Motor neuron (in vitro differentiated cells): ENCODE measurements around the gene SLC43A3. TPM values are rescaled to one million over a fixed set of nuclear protein-coding genes. Genes with fewer than 3 reads are reported as not detected.
A peak's percentile ranks its signal among the peaks of the same experiment; 100 is the strongest.

Experiments used
- ATAC-seq, 8 experiments: fragments of 200-7000 bp; cut with Tn5 transposase; replicated peaks in 6 of 8; 2 replicates each; pipeline ENCODE4 v1.8.0; 2021; ENCODE audit warnings: mild to moderate bottlenecking in 8 of 8, moderate library complexity in 8 of 8
- H3K27ac ChIP-seq, 2 donors: fragments of 250-450 bp; sonication (Bioruptor Pico); 2 replicates each; pipeline ENCODE4 v1.9.0; 2021; ENCODE audit warnings: antibody characterized with exemption in 2 of 2, mild to moderate bottlenecking in 2 of 2, moderate library complexity in 1 of 2
- H3K4me1 ChIP-seq, 2 donors: fragments of 250-450 bp; sonication (Bioruptor Pico); replicated peaks in 1 of 2; 2 replicates each; pipeline ENCODE4 v1.6.1; 2021; ENCODE audit warnings: antibody characterized with exemption in 2 of 2, mild to moderate bottlenecking in 2 of 2, moderate library complexity in 1 of 2
- H3K4me3 ChIP-seq, 5 donors: fragments of 250-450 bp; sonication (Bioruptor Pico); 2 replicates each; pipeline ENCODE4 v1.9.0; 2021; ENCODE audit warnings: antibody characterized with exemption in 5 of 5, mild to moderate bottlenecking in 5 of 5, moderate library complexity in 4 of 5
- WGBS, 10 experiments: fragments of 450-650 bp; shearing (Covaris generic); methylation state at CpG; one replicate each; pipeline ENCODE4 v1.0.0; 2022; 5-methylcytosine and 5-hydroxymethylcytosine counted together
- in situ Hi-C, 9 experiments: fragments of 400-800 bp; cut with MboI; loops; one replicate each; pipeline ENCODE4 v1.15.0; 2021; ENCODE audit warnings: low sequenced_read_pairs in 9 of 9, low pct_unique_long_range_greater_than_20kb in 2 of 9; ENCODE audit not compliant: unreplicated experiment in 9 of 9
- total RNA-seq, 8 experiments: library from RNA; unstranded; fragments of 300-600 nt; gene quantifications; 2 replicates each; pipeline versions ENCODE4 v1.2.3 to v1.2.4, GENCODE V29; 2022

Gene SLC43A3
- 10 to 100 TPM in 2 of 8 experiments, 1 to 10 TPM in 4, under 1 TPM in 2; 0.43 to 25.8 (median 3.0) TPM for total RNA-seq

DNA sequence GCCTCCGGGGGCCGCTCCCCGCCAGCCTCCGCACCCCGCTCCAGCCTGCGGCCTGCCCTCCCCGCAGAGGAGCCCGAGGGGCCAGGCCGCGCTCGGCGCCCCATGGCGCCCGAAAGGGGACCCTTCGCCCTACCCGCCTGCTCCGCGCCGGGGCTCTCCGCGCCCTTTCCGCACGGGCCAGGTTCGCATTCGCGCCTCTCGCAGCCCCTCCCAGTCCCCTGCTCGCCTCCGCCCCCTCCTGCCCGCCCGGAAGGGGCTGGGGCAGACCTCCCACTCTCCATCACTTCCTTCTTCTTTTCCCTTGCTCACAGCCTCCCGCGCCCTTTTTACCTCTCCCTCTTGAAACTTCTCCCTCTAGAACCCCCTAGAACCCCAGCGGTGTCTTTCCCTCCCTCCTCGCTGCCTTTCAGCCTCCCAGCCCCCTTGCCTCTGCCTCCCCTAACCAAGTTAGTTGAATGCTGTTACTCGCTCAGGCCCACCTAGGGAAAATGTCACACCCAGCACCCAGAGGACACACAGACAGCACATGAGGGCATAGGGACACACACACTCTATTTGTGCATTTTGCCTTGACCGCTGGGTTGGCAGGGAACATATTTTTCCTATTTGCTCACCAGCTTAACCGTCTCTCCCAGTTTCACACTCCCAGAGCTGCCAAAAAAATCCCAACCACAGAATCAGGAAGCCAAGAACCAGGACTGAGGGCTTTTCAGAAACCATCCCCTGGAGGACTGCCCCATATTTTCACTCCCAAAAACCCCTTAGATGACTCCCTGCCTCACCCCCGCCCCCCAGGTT, at the start of gene SLC43A3:
TSS of gene SLC43A3 (minus strand) at position 193 of the 798 bp plus-strand sequence. CDS start 949 bp downstream, outside the sequence.
- no peak within 1 kb of the TSS for H3K27ac ChIP-seq
- in situ Hi-C loops = no loop called here
- peak within 1 kb of the TSS in 3 of 5 donors; percentile 18 to 21 (median 20) for H3K4me3 ChIP-seq

DNA sequence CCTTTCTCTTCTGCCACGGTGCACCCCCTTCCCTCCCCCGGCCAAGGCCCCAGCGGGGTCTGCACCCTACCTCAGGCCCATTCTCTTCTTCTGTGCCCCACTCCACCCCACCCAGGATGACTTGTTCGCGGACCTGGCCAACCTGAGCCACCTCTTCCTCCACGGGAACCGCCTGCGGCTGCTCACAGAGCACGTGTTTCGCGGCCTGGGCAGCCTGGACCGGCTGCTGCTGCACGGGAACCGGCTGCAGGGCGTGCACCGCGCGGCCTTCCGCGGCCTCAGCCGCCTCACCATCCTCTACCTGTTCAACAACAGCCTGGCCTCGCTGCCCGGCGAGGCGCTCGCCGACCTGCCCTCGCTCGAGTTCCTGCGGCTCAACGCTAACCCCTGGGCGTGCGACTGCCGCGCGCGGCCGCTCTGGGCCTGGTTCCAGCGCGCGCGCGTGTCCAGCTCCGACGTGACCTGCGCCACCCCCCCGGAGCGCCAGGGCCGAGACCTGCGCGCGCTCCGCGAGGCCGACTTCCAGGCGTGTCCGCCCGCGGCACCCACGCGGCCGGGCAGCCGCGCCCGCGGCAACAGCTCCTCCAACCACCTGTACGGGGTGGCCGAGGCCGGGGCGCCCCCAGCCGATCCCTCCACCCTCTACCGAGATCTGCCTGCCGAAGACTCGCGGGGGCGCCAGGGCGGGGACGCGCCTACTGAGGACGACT, 49.3 kb upstream of the SLC43A3 start:
- in situ Hi-C loops = loop anchor here in 2 of 9 experiments (25.0 kb wide), 2 partner anchors 114 to 161 kb away; partner anchors contain the start of gene YPEL4 (in 1 of the 2)
- peak in 1 of 8 experiments; percentile 15 for ATAC-seq
- Histone ChIP-seq H3K4me3 (no peak overlapping the region), H3K4me1 (peaks cover 22 to 30% of the 10 kb centered on the region in 2 donors), H3K27ac (no peak overlapping the region)
- WGBS, 10 experiments = 90% methylated on average over 2 of the region's 80 CpGs; no CpG with 5 or more reads in 9 of the 10 experiments

More for the DNA sequence above, at the start of gene SLC43A3:
- ATAC-seq = peak; percentile 5 to 72 (median 52)
- 40 to 100% (median 67%) methylated on average over 1 to 4 of the region's 39 CpGs; no CpG with 5 or more reads in 7 of the 10 experiments for WGBS, 10 experiments
- H3K4me1 ChIP-seq = peaks cover 3 to 14% of the 10 kb centered on the region in 2 donors

GRCh38 chr11:57475671-57476046, 48.7 kb upstream of the SLC43A3 start:
- in situ Hi-C loops = loop anchor here in 2 of 9 experiments (25.0 kb wide), 2 partner anchors 113 to 162 kb away; partner anchors contain the start of gene YPEL4 (in 1 of the 2)
- H3K27ac ChIP-seq = no peak overlapping the region
- H3K4me1 ChIP-seq = peaks cover 22 to 30% of the 10 kb centered on the region in 2 donors
- no peak overlapping the region for H3K4me3 ChIP-seq
- 82 to 100% (median 91%) methylated on average over 1 of the region's 5 CpGs; no CpG with 5 or more reads in 6 of the 10 experiments for WGBS, 10 experiments
- no peak for ATAC-seq

GRCh38 chr11:57475191-57475590, 48.3 kb upstream of the SLC43A3 start:
- Histone ChIP-seq H3K4me3 (no peak overlapping the region), H3K27ac (no peak overlapping the region), H3K4me1 (peaks cover 22 to 26% of the 10 kb centered on the region in 2 donors)
- no peak for ATAC-seq
- in situ Hi-C loops = loop anchor here in 2 of 9 experiments (25.0 kb wide), 2 partner anchors 113 to 162 kb away; partner anchors contain the start of gene YPEL4 (in 1 of the 2)
- 0 to 100% (median 71%) methylated on average over 1 of the region's 1 CpG; no CpG with 5 or more reads in 2 of the 10 experiments for WGBS, 10 experiments

- no peak overlapping the region for H3K27ac ChIP-seq
- H3K4me3 ChIP-seq = no peak overlapping the region
- whole genome bisulfite sequencing, 10 experiments = 100% methylated on average over 3 of the region's 5 CpGs; no CpG with 5 or more reads in 9 of the 10 experiments
- in situ Hi-C loops = loop anchor here in 3 of 9 experiments (25.0 kb wide), 3 partner anchors 112 to 163 kb away; partner anchors contain the start of genes P2RX3 (in 1 of the 3), SSRP1 (in 1 of the 3) and YPEL4 (in 1 of the 3)
- H3K4me1 ChIP-seq = peaks cover 19 to 22% of the 10 kb centered on the region in 2 donors
- ATAC-seq = no peak
These were observed 47.8 kb upstream of the SLC43A3 start for GRCh38 chr11:57474803-57475115.

DNA sequence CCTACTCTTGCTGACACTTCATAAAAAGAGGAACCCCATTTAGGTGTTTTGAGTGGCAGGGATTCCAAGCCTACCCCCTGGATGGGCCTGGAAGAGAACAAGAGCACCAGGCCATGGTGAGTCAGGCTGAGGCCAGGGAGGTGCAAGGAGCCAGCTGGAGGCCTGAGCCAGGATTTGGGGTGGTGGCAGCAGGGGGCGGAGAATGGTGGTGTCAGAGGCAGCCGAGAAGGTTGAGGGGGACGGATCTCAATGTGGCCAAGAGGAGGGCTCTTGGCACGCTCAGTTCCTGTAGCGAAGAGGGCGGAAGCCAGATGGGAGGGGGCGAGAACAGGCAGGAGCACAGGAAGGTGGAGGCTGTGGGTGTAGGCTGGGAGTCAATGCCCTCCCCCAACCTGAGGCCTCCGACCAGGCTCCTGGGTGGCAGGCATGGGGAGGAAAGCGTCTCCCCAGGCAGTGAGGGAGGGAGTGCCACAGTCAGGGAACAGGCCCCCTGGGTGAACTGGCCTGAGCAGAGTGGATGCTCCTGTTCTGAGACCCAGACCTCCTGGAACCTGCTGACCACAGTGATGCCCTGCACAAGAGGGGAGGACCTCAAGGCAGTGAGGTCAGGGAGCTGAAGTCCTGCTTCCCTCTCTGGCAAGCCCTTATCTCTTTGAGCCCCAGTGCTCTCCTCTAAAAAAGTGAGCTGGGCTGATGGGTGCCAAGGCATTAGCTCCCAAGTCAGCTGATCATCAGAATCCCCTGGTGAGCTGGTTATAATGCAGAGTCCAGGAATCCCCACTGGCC, 47.3 kb upstream of the SLC43A3 start:
- Histone ChIP-seq H3K4me3 (no peak overlapping the region), H3K27ac (no peak overlapping the region), H3K4me1 (peaks cover 13 to 17% of the 10 kb centered on the region in 2 donors)
- 37 to 100% (median 60%) methylated on average over 2 to 7 of the region's 9 CpGs; no CpG with 5 or more reads in 5 of the 10 experiments for WGBS, 10 experiments
- ATAC-seq = peak in 4 of 8 experiments; percentile 11 to 52 (median 30)
- in situ Hi-C loops = loop anchor here in 1 of 9 experiments (25.0 kb wide), 1 partner anchor 137 kb away; the partner anchor contains the start of genes P2RX3 and SSRP1

DNA sequence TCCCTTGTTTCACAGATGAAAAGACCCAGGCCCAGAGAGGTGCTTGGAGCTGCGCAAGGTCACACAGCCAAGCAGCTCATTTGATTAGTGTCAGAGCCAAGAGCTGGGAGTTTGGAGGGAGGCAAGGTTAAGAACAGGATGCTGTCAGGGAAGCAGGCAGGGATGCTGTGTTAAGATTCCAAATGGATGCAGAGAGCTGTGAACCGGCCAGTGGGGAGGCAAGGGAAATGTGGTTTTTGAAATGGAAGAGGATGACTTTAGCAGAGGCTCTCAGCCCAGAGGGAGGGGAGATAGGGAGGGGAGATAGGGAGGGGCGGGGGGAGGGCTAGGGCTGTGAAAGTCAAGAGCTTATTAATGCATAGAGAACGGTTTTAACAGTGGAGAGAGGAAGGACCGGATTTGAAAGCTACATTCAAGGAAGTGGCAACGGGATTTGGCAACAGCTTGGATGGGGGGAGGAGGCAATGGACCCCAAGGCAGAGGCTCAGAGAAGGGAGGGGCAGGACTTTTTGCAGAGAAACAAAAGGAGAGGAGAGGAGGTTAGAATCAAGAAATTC, 46.4 kb upstream of the SLC43A3 start:
- Histone ChIP-seq H3K4me1 (peaks cover 5 to 9% of the 10 kb centered on the region in 2 donors), H3K4me3 (no peak overlapping the region), H3K27ac (no peak overlapping the region)
- 0 to 100% (median 80%) methylated on average over 1 to 2 of the region's 6 CpGs; no CpG with 5 or more reads in 5 of the 10 experiments for WGBS, 10 experiments
- ATAC-seq = no peak
- in situ Hi-C loops = loop anchor here in 1 of 9 experiments (25.0 kb wide), 1 partner anchor 136 kb away; the partner anchor contains the start of genes P2RX3 and SSRP1

GRCh38 chr11:57471496-57471895, 44.6 kb upstream of the SLC43A3 start:
- Histone ChIP-seq H3K4me3 (no peak overlapping the region), H3K27ac (no peak overlapping the region), H3K4me1 (peaks cover 5 to 9% of the 10 kb centered on the region in 2 donors)
- ATAC-seq = no peak
- in situ Hi-C loops = loop anchor here in 1 of 9 experiments (25.0 kb wide), 1 partner anchor 134 kb away; the partner anchor contains the start of genes P2RX3 and SSRP1
- WGBS, 10 experiments = 83 to 100% (median 100%) methylated on average over 1 to 3 of the region's 3 CpGs; no CpG with 5 or more reads in 5 of the 10 experiments

DNA sequence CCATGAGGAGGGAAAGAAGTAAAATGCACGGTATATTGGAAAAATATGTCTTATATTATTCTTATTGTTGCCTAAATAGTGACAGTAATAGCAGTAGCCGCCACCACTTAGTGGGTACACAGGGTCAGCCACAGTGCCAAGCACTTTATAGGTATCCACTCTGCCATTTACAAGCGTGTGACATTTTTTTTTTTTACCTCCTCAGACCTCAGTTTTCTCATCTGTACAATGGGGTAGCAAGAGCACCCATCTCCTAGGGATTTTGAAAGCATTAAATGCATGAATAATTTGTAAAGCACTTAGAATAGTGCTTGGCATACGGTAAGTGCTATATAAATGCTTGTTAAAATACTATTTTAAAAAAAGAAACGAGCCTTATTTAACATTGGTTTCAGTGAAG, 42.3 kb upstream of the SLC43A3 start:
- Histone ChIP-seq H3K4me3 (no peak overlapping the region), H3K27ac (no peak overlapping the region), H3K4me1 (peaks cover 9 to 10% of the 10 kb centered on the region in 2 donors)
- ATAC-seq = no peak
- in situ Hi-C loops = loop anchor here in 1 of 9 experiments (25.0 kb wide), 1 partner anchor 132 kb away; the partner anchor contains the start of genes P2RX3 and SSRP1
- 47 to 93% (median 78%) methylated on average over 1 to 5 of the region's 5 CpGs; no CpG with 5 or more reads in 2 of the 10 experiments for WGBS, 10 experiments

- H3K4me3 ChIP-seq = no peak overlapping the region
- WGBS, 10 experiments = 31 to 100% (median 70%) methylated on average over 1 to 4 of the region's 4 CpGs; no CpG with 5 or more reads in 2 of the 10 experiments
- H3K4me1 ChIP-seq = peaks cover 13% of the 10 kb centered on the region in 2 donors
- in situ Hi-C loops = loop anchor here in 1 of 9 experiments (25.0 kb wide), 1 partner anchor 131 kb away; the partner anchor contains the start of genes P2RX3 and SSRP1
- ATAC-seq = no peak
- no peak overlapping the region for H3K27ac ChIP-seq
These were observed 41.4 kb upstream of the SLC43A3 start for GRCh38 chr11:57468276-57468675.

DNA sequence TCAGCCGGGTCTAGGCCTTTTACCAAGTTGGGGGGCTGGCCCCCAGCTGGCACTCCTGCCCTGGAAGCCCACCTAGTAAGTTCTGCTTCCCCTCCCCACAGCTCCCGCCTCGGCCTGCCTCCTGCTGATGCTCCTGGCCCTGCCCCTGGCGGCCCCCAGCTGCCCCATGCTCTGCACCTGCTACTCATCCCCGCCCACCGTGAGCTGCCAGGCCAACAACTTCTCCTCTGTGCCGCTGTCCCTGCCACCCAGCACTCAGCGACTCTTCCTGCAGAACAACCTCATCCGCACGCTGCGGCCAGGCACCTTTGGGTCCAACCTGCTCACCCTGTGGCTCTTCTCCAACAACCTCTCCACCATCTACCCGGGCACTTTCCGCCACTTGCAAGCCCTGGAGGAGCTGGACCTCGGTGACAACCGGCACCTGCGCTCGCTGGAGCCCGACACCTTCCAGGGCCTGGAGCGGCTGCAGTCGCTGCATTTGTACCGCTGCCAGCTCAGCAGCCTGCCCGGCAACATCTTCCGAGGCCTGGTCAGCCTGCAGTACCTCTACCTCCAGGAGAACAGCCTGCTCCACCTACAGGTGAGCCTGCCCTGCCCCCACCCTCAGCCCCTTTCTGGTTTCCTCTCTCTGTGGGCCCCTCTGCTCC, 40.7 kb upstream of the SLC43A3 start:
- in situ Hi-C loops = loop anchor here in 1 of 9 experiments (25.0 kb wide), 1 partner anchor 130 kb away; the partner anchor contains the start of genes P2RX3 and SSRP1
- WGBS, 10 experiments = 53 to 100% (median 95%) methylated on average over 1 to 8 of the region's 23 CpGs; no CpG with 5 or more reads in 6 of the 10 experiments
- no peak for ATAC-seq
- peaks cover 19 to 20% of the 10 kb centered on the region in 2 donors for H3K4me1 ChIP-seq
- no peak overlapping the region for H3K27ac ChIP-seq
- H3K4me3 ChIP-seq = no peak overlapping the region
